Bone marrow (tissue), 2 donors: Measurements from ENCODE around the gene TSPAN32.

Experiments used
- DNase-seq, 2 donors: peaks; one replicate each; lab custom pipeline; 2025; lab: John Stamatoyannopoulos, UW

Gene TSPAN32

GRCh38 chr11:2366276-2366675, 64.5 kb downstream of the TSPAN32 start:
- DNase-seq: no peak

DNA sequence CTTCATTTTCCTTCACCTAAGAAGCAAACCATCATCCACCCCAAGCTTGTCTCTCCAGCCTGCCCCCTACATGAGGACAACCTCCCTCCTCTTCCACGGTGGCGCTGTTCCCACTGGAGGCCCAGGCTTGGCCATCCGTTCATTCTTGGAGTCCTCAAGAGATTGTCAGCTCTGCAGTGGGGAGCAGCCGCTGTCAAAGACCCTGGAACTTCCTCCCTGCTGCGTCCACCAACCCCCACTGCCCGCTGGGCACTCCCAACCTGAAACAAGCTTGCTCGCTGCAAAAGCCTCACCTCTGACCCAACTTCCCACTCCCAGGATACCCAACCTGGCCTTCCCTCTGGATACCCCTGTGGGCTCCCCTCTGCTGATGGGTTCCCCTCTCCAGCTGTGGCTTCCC, 64.9 kb downstream of the TSPAN32 start:
- DNase-seq: no peak

DNA sequence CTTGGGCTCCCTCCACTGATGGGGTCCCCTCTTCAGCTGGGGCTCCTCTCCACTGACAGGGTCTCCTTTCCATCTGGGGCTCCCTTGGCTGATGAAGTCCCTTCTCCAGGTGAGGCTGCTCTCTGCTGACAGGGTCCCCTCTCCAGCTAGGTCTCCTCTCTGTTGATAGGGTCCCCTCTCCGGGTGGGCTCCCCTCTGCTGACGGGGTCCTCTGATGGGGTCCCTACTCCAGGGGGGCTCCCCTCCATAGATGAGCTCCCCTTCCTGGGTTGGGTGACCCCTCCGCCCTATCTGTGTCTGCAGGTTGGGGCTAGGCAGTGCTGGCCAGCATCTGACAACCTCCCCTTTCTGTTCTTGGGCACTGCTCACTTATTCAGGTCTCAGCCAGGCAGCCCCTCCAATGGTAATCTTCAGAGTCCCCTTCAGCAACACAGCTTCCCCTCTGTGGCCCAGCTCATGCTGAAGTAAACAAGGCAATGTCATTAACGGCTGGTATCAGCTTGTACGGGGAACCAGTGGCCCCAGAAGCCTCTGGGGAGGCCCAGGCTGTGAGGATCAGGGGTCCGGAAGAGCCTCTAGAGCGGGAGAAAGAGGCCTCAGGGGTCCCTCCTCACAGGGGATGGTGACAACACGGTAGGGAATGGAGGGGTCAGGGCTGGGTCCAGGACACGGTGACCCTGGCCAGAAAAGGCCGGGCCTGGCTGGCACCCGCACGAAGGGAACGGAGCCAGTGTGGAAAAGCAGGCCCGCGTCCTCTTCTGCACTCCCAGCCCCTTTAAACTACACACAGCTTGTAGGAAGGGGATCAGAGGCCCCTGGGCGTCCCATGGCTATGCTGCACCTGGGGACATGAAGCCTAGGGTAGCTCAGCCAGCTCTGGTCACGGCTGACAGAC, 65.7 kb downstream of the TSPAN32 start:
- no peak for DNase-seq
